Measurements from ENCODE around the gene GUCY1A2. TPM values are rescaled to one million over a fixed set of nuclear protein-coding genes. Genes with fewer than 3 reads are reported as not detected.

The GUCY1A2 gene
- polyA plus RNA-seq, 3 donors = not detected

GRCh38 chr11:107050121-107050520, 31.8 kb upstream of the GUCY1A2 start:
- Histone ChIP-seq H3K4me1 (ENCODE audit: control insufficient read depth in 1 of 2, insufficient read depth in 2 of 2, low read length in 2 of 2) (no peaks in the 10 kb centered on the region), H3K79me2 (ENCODE audit: insufficient read depth, low read length) (no peaks in the 10 kb centered on the region), H3K27me3 (ENCODE audit: control insufficient read depth in 2 of 2, insufficient read depth in 2 of 2, low read length in 2 of 2) (no peaks in the 10 kb centered on the region), H3K9me3 (replicated peaks in 1 of 2; ENCODE audit: control insufficient read depth in 1 of 2, insufficient read depth in 1 of 2, low read length in 2 of 2) (peaks cover 23 to 24% of the 10 kb centered on the region in 2 donors), H3K27ac (ENCODE audit: low read depth in 1 of 2, low read length in 2 of 2) (no peak overlapping the region), H4K20me1 (ENCODE audit: insufficient read depth, low read length) (no peaks in the 10 kb centered on the region), H3K4me2 (replicated peaks; ENCODE audit: extremely low read depth, low read length, poor library complexity, severe bottlenecking) (no peak overlapping the region), H3K4me3 (replicated peaks in 1 of 3; ENCODE audit: low read depth in 2 of 3, low read length in 3 of 3) (no peak overlapping the region), H2AFZ (ENCODE audit: insufficient read depth, low read depth, low read length, poor library complexity, severe bottlenecking) (no peak overlapping the region), H3K36me3 (replicated peaks in 1 of 2; ENCODE audit: control insufficient read depth in 1 of 2, insufficient read depth in 2 of 2, low read length in 2 of 2) (no peaks in the 10 kb centered on the region), H3K9ac (ENCODE audit: insufficient read depth, low read length, poor library complexity, severe bottlenecking) (no peak overlapping the region)
- H3K9me3 Mint-ChIP-seq = peaks cover 6 to 27% (median 16%) of the 10 kb centered on the region in 7 donors
- no peaks in the 10 kb centered on the region for H3K27me3 Mint-ChIP-seq (ENCODE audit: low read depth in 3 of 3)
- intact Hi-C loops (cut with micrococcal nuclease) = no loop called here
- no peaks in the 10 kb centered on the region for H3K4me1 Mint-ChIP-seq
- no peak overlapping the region for H3K27ac Mint-ChIP-seq
- no peaks in the 10 kb centered on the region for H3K36me3 Mint-ChIP-seq
- WGBS (ENCODE audit: insufficient coverage) = no CpG with 5 or more reads among the region's 5 CpGs
- no peak for TF ChIP-seq CTCF (IDR thresholded peaks at IDR 0.05)
- DNase-seq = no peak
- H3K4me3 Mint-ChIP-seq = no peak overlapping the region

GRCh38 chr11:107044503-107044902, 26.2 kb upstream of the GUCY1A2 start:
- intact Hi-C loops (cut with micrococcal nuclease) = no loop called here
- Histone ChIP-seq H2AFZ (ENCODE audit: insufficient read depth, low read depth, low read length, poor library complexity, severe bottlenecking) (no peak overlapping the region), H3K27ac (ENCODE audit: low read depth in 1 of 2, low read length in 2 of 2) (no peak overlapping the region), H3K27me3 (ENCODE audit: control insufficient read depth in 2 of 2, insufficient read depth in 2 of 2, low read length in 2 of 2) (no peaks in the 10 kb centered on the region), H3K4me3 (replicated peaks in 1 of 3; ENCODE audit: low read depth in 2 of 3, low read length in 3 of 3) (no peak overlapping the region), H4K20me1 (ENCODE audit: insufficient read depth, low read length) (no peaks in the 10 kb centered on the region), H3K9me3 (replicated peaks in 1 of 2; ENCODE audit: control insufficient read depth in 1 of 2, insufficient read depth in 1 of 2, low read length in 2 of 2) (no peaks in the 10 kb centered on the region), H3K36me3 (replicated peaks in 1 of 2; ENCODE audit: control insufficient read depth in 1 of 2, insufficient read depth in 2 of 2, low read length in 2 of 2) (no peaks in the 10 kb centered on the region), H3K4me2 (replicated peaks; ENCODE audit: extremely low read depth, low read length, poor library complexity, severe bottlenecking) (no peak overlapping the region), H3K9ac (ENCODE audit: insufficient read depth, low read length, poor library complexity, severe bottlenecking) (no peak overlapping the region), H3K4me1 (ENCODE audit: control insufficient read depth in 1 of 2, insufficient read depth in 2 of 2, low read length in 2 of 2) (no peaks in the 10 kb centered on the region), H3K79me2 (ENCODE audit: insufficient read depth, low read length) (no peaks in the 10 kb centered on the region)
- no peak overlapping the region for H3K27ac Mint-ChIP-seq
- H3K9me3 Mint-ChIP-seq = peaks cover 0 to 3% (median 0%) of the 10 kb centered on the region in 7 donors
- H3K36me3 Mint-ChIP-seq = no peaks in the 10 kb centered on the region
- WGBS (ENCODE audit: insufficient coverage) = no CpG with 5 or more reads among the region's 1 CpG
- H3K4me1 Mint-ChIP-seq = no peaks in the 10 kb centered on the region
- DNase-seq = no peak
- TF ChIP-seq CTCF (IDR thresholded peaks at IDR 0.05) = no peak
- H3K27me3 Mint-ChIP-seq (ENCODE audit: low read depth in 3 of 3) = no peaks in the 10 kb centered on the region
- H3K4me3 Mint-ChIP-seq = no peak overlapping the region

All from CD14-positive monocyte (primary cell).